Measurements from ENCODE around the gene KREMEN1. TPM values are rescaled to one million over a fixed set of nuclear protein-coding genes. Genes with fewer than 3 reads are reported as not detected.

Gene KREMEN1
- total and polyA plus RNA-seq, 3 experiments from 2014 or later = 0.16 to 0.28 TPM; not detected in 1

GRCh38 chr22:29152045-29152953 lies 79.5 kb downstream of the KREMEN1 start:
- no peaks in the 10 kb centered on the region for H3K9me3 ChIP-seq (ENCODE audit: low read length)
- no peak overlapping the region for H3K4me3 Mint-ChIP-seq
- H3K9me3 Mint-ChIP-seq = no peaks in the 10 kb centered on the region
- H3K36me3 ChIP-seq (ENCODE audit: insufficient read depth, low read length) = no peaks in the 10 kb centered on the region
- H3K27me3 Mint-ChIP-seq = peaks cover 22 to 48% of the 10 kb centered on the region in 2 donors
- peaks cover 8% of the 10 kb centered on the region for H3K4me1 ChIP-seq (ENCODE audit: insufficient read depth, low read length)
- H3K27ac ChIP-seq (ENCODE audit: low read depth, low read length) = peak overlapping the region; percentile 67
- H3K36me3 Mint-ChIP-seq = no peaks in the 10 kb centered on the region
- no peak overlapping the region for H3K4me3 ChIP-seq (ENCODE audit: low read length)
- no peak for DNase-seq
- CTCF ChIA-PET = no interaction called here
- POLR2A ChIA-PET = no interaction called here
- peak overlapping the region in 1 of 8 donors; percentile 11 for H3K27ac Mint-ChIP-seq
- H3K27me3 ChIP-seq (ENCODE audit: insufficient read depth, low read length, poor library complexity, severe bottlenecking) = no peaks in the 10 kb centered on the region
- H3K4me1 Mint-ChIP-seq = peaks cover 5 to 8% (median 8%) of the 10 kb centered on the region in 3 donors

GRCh38 chr22:29152954-29153719 lies 80.3 kb downstream of the KREMEN1 start:
- ChIA-PET POLR2A (no interaction called here), CTCF (no interaction called here)
- no peak overlapping the region for H3K4me3 ChIP-seq (ENCODE audit: low read length)
- H3K27me3 Mint-ChIP-seq = peaks cover 18 to 55% of the 10 kb centered on the region in 2 donors
- H3K4me3 Mint-ChIP-seq = no peak overlapping the region
- peaks cover 8% of the 10 kb centered on the region for H3K4me1 ChIP-seq (ENCODE audit: insufficient read depth, low read length)
- DNase-seq = no peak
- no peaks in the 10 kb centered on the region for H3K36me3 Mint-ChIP-seq
- peak overlapping the region; percentile 67 for H3K27ac ChIP-seq (ENCODE audit: low read depth, low read length)
- no peaks in the 10 kb centered on the region for H3K9me3 Mint-ChIP-seq
- H3K4me1 Mint-ChIP-seq = peaks cover 5 to 8% (median 8%) of the 10 kb centered on the region in 3 donors
- no peak overlapping the region for H3K27ac Mint-ChIP-seq
- no peaks in the 10 kb centered on the region for H3K36me3 ChIP-seq (ENCODE audit: insufficient read depth, low read length)
- no peaks in the 10 kb centered on the region for H3K27me3 ChIP-seq (ENCODE audit: insufficient read depth, low read length, poor library complexity, severe bottlenecking)
- no peaks in the 10 kb centered on the region for H3K9me3 ChIP-seq (ENCODE audit: low read length)

GRCh38 chr22:29154364-29155048 lies 81.7 kb downstream of the KREMEN1 start:
- Histone ChIP-seq H3K27ac (ENCODE audit: low read depth, low read length) (no peak overlapping the region), H3K27me3 (ENCODE audit: insufficient read depth, low read length, poor library complexity, severe bottlenecking) (no peaks in the 10 kb centered on the region), H3K4me3 (ENCODE audit: low read length) (no peak overlapping the region), H3K9me3 (ENCODE audit: low read length) (no peaks in the 10 kb centered on the region), H3K36me3 (ENCODE audit: insufficient read depth, low read length) (no peaks in the 10 kb centered on the region), H3K4me1 (ENCODE audit: insufficient read depth, low read length) (peaks cover 8% of the 10 kb centered on the region)
- Mint-ChIP-seq H3K27ac (peak overlapping the region in 1 of 8 donors; percentile 26), H3K27me3 (peaks cover 18 to 58% of the 10 kb centered on the region in 2 donors), H3K4me3 (no peak overlapping the region), H3K36me3 (no peaks in the 10 kb centered on the region), H3K9me3 (no peaks in the 10 kb centered on the region), H3K4me1 (peaks cover 5 to 8% (median 8%) of the 10 kb centered on the region in 3 donors)
- DNase-seq = peak; percentile 25 to 68 (median 51)
- ChIA-PET POLR2A (interaction anchor here (0.6 kb wide), 1 partner anchor 172 kb away, joined by 3 read pairs; no protein-coding TSS in a partner anchor), CTCF (interaction anchor here (0.8 kb wide), 1 partner anchor 16 kb away, joined by 4 read pairs; no protein-coding TSS in a partner anchor)

- H3K27me3 ChIP-seq (ENCODE audit: insufficient read depth, low read length, poor library complexity, severe bottlenecking) = no peaks in the 10 kb centered on the region
- no peaks in the 10 kb centered on the region for H3K36me3 Mint-ChIP-seq
- no peaks in the 10 kb centered on the region for H3K36me3 ChIP-seq (ENCODE audit: insufficient read depth, low read length)
- no peak overlapping the region for H3K4me3 ChIP-seq (ENCODE audit: low read length)
- ChIA-PET CTCF (no interaction called here), POLR2A (no interaction called here)
- no peaks in the 10 kb centered on the region for H3K9me3 Mint-ChIP-seq
- no peak overlapping the region for H3K27ac ChIP-seq (ENCODE audit: low read depth, low read length)
- no peak for DNase-seq
- H3K9me3 ChIP-seq (ENCODE audit: low read length) = no peaks in the 10 kb centered on the region
- H3K27ac Mint-ChIP-seq = no peak overlapping the region
- no peak overlapping the region for H3K4me3 Mint-ChIP-seq
- peaks cover 5 to 8% (median 8%) of the 10 kb centered on the region in 3 donors for H3K4me1 Mint-ChIP-seq
- peaks cover 8% of the 10 kb centered on the region for H3K4me1 ChIP-seq (ENCODE audit: insufficient read depth, low read length)
- H3K27me3 Mint-ChIP-seq = peaks cover 18 to 65% of the 10 kb centered on the region in 2 donors
Measured at GRCh38 chr22:29155966-29156365, 83.1 kb downstream of the KREMEN1 start.

DNA sequence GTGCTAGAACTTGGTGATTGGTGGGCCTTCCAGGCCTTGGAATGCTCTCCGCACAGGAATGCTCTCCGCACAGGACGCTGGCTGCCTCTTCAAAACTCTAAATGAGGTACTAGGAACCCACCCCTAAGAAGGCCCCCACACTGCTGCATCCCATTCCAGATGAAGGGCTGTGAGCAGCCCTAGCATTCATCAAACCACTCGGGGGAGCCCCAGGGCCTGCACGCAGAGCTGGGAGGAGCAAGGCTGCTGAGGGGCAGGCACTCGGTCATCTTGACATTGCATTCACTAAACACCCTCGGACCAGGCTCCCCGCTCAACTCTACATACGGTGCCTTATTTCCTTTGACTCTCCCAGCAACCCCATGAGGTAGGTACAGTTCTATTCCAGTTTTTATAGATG lies 83.7 kb downstream of the KREMEN1 start:
- POLR2A ChIA-PET = no interaction called here
- Mint-ChIP-seq H3K4me1 (peaks cover 5 to 8% (median 8%) of the 10 kb centered on the region in 3 donors), H3K27me3 (peaks cover 18 to 63% of the 10 kb centered on the region in 2 donors)

DNA sequence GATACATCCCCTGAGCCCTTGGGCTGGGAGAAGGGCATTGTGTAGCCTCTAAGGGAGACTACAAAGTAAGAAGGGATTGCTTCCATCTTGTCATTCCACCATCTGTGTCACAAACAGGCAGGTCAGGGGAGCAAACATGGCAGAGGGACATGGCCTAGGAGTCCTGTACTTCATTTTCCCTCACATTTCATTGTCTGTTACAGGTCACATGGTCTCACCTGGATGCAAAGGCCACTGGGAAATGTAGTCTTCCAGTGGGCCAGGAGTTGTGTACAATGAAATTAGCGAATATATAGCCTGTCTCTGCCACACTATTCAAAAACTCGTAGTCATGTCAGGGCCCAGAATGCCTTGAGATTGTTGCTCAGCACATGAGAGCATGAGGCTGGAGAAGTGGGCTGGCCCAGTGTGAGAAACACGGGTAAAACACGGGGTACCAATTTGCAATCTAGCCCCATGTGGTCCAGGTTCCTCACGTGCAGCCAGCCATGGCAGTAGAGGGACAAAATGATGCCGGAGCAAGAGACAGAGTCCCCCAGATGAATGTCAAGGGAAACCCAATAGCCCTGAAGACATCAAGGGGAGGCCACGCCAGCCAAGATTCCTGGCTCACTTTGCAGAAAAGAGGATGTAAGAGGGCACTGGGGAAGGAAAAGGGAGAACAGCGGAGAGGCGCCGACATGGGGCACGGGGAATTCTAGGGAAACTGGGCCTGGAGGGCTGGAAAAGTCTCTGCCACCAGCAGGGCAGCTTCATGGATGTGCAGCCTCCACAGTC lies 85.1 kb downstream of the KREMEN1 start:
- ChIA-PET CTCF (no interaction called here), POLR2A (no interaction called here)
- no peaks in the 10 kb centered on the region for H3K9me3 Mint-ChIP-seq
- no peak for DNase-seq
- Histone ChIP-seq H3K27me3 (ENCODE audit: insufficient read depth, low read length, poor library complexity, severe bottlenecking) (no peaks in the 10 kb centered on the region), H3K4me3 (ENCODE audit: low read length) (no peak overlapping the region), H3K27ac (ENCODE audit: low read depth, low read length) (no peak overlapping the region), H3K4me1 (ENCODE audit: insufficient read depth, low read length) (peaks cover 8% of the 10 kb centered on the region), H3K36me3 (ENCODE audit: insufficient read depth, low read length) (no peaks in the 10 kb centered on the region), H3K9me3 (ENCODE audit: low read length) (no peaks in the 10 kb centered on the region)
- no peak overlapping the region for H3K4me3 Mint-ChIP-seq
- peaks cover 5 to 8% (median 8%) of the 10 kb centered on the region in 3 donors for H3K4me1 Mint-ChIP-seq
- peaks cover 18 to 54% of the 10 kb centered on the region in 2 donors for H3K27me3 Mint-ChIP-seq
- H3K36me3 Mint-ChIP-seq = no peaks in the 10 kb centered on the region
- H3K27ac Mint-ChIP-seq = no peak overlapping the region

More for the DNA sequence above, 83.7 kb downstream of the KREMEN1 start:
- H3K4me3 ChIP-seq (ENCODE audit: low read length) = no peak overlapping the region
- DNase-seq = no peak
- no peaks in the 10 kb centered on the region for H3K9me3 ChIP-seq (ENCODE audit: low read length)
- Mint-ChIP-seq H3K4me3 (no peak overlapping the region), H3K9me3 (no peaks in the 10 kb centered on the region), H3K36me3 (no peaks in the 10 kb centered on the region), H3K27ac (no peak overlapping the region)
- no peaks in the 10 kb centered on the region for H3K36me3 ChIP-seq (ENCODE audit: insufficient read depth, low read length)
- no peak overlapping the region for H3K27ac ChIP-seq (ENCODE audit: low read depth, low read length)
- H3K4me1 ChIP-seq (ENCODE audit: insufficient read depth, low read length) = peaks cover 8% of the 10 kb centered on the region
- H3K27me3 ChIP-seq (ENCODE audit: insufficient read depth, low read length, poor library complexity, severe bottlenecking) = no peaks in the 10 kb centered on the region
- CTCF ChIA-PET = no interaction called here

GRCh38 chr22:29158546-29158945 lies 85.7 kb downstream of the KREMEN1 start:
- H3K36me3 ChIP-seq (ENCODE audit: insufficient read depth, low read length) = no peaks in the 10 kb centered on the region
- H3K27ac Mint-ChIP-seq = no peak overlapping the region
- ChIA-PET CTCF (no interaction called here), POLR2A (no interaction called here)
- no peaks in the 10 kb centered on the region for H3K9me3 ChIP-seq (ENCODE audit: low read length)
- peak overlapping the region in 1 of 7 donors; percentile 66 for H3K4me3 Mint-ChIP-seq
- H3K27me3 Mint-ChIP-seq = peaks cover 15 to 50% of the 10 kb centered on the region in 2 donors
- H3K4me1 Mint-ChIP-seq = peaks cover 5 to 8% (median 8%) of the 10 kb centered on the region in 3 donors
- H3K27me3 ChIP-seq (ENCODE audit: insufficient read depth, low read length, poor library complexity, severe bottlenecking) = no peaks in the 10 kb centered on the region
- H3K9me3 Mint-ChIP-seq = no peaks in the 10 kb centered on the region
- no peak overlapping the region for H3K4me3 ChIP-seq (ENCODE audit: low read length)
- H3K36me3 Mint-ChIP-seq = no peaks in the 10 kb centered on the region
- no peak for DNase-seq
- H3K4me1 ChIP-seq (ENCODE audit: insufficient read depth, low read length) = peaks cover 8% of the 10 kb centered on the region
- H3K27ac ChIP-seq (ENCODE audit: low read depth, low read length) = no peak overlapping the region
